OCI-LY1 (cell line): ENCODE data around the gene PRSS1.

ENCODE experiments used
- H2AFZ ChIP-seq: fragments of 200-600 bp; sonication (generic), shearing (Covaris generic); 2 replicates; pipeline ENCODE4 v1.6.0; 2014; ENCODE audit warnings: antibody characterized with exemption, mild to moderate bottlenecking, low read length
- H3F3A ChIP-seq: fragments of 200-600 bp; sonication (generic), shearing (Covaris generic); 2 replicates; pipeline ENCODE4 v1.6.0; 2014; ENCODE audit warnings: mild to moderate bottlenecking, antibody characterized with exemption, low read length, moderate library complexity; ENCODE audit not compliant: insufficient read depth
- H3K27ac ChIP-seq: fragments of 200-600 bp; sonication (generic); 2 replicates; pipeline ENCODE4 v1.5.1; 2014; ENCODE audit warnings: low read length, mixed run types, mild to moderate bottlenecking, low read depth; ENCODE audit not compliant: poor library complexity, severe bottlenecking
- H3K27me3 ChIP-seq: fragments of 200-600 bp; sonication (generic); 2 replicates; pipeline ENCODE4 v1.6.0; 2014; ENCODE audit warnings: antibody characterized with exemption, mild to moderate bottlenecking, low read length, moderate library complexity; ENCODE audit not compliant: insufficient read depth
- H3K36me3 ChIP-seq: fragments of 200-600 bp; sonication (generic); 2 replicates; pipeline ENCODE4 v1.6.1; 2014; ENCODE audit warnings: mild to moderate bottlenecking, antibody characterized with exemption, low read length, moderate library complexity, mixed read lengths; ENCODE audit not compliant: insufficient read depth
- H3K4me1 ChIP-seq: fragments of 200-600 bp; sonication (generic); 2 replicates; pipeline ENCODE4 v1.5.1; 2014; ENCODE audit warnings: mild to moderate bottlenecking, low read length, moderate library complexity; ENCODE audit not compliant: insufficient read depth, severe bottlenecking
- H3K4me2 ChIP-seq: fragments of 200-600 bp; sonication (generic), shearing (Covaris generic); 2 replicates; pipeline ENCODE4 v1.6.1; 2014; ENCODE audit warnings: low read length
- H3K4me3 ChIP-seq: fragments of 200-600 bp; sonication (generic); 2 replicates; pipeline ENCODE4 v1.5.1; 2014; ENCODE audit warnings: low read length, low read depth, mild to moderate bottlenecking, mixed read lengths; ENCODE audit not compliant: poor library complexity, severe bottlenecking
- H3K79me2 ChIP-seq: fragments of 200-600 bp; shearing (Covaris generic); 2 replicates; pipeline ENCODE4 v1.6.1; 2016; ENCODE audit warnings: mixed run types, low read length, mixed read lengths; ENCODE audit not compliant: insufficient read depth
- H3K9ac ChIP-seq: fragments of 200-600 bp; sonication (generic), shearing (Covaris generic); 2 replicates; pipeline ENCODE4 v1.6.1; 2014; ENCODE audit warnings: mild to moderate bottlenecking, low read length, mixed read lengths
- H3K9me2 ChIP-seq: fragments of 200-600 bp; sonication (generic), shearing (Covaris generic); 2 replicates; pipeline ENCODE4 v1.6.1; 2014; ENCODE audit warnings: low read depth, mild to moderate bottlenecking, low read length, mixed read lengths
- H3K9me3 ChIP-seq: fragments of 200-600 bp; shearing (Covaris generic); 2 replicates; pipeline ENCODE4 v1.6.1; 2014; ENCODE audit warnings: low read length, mixed read lengths
- H4K20me1 ChIP-seq: fragments of 200-600 bp; sonication (generic), shearing (Covaris generic); 2 replicates; pipeline ENCODE4 v1.6.0; 2016; ENCODE audit warnings: mild to moderate bottlenecking, low read length; ENCODE audit not compliant: insufficient read depth
- EZH2 ChIP-seq: fragments of 200-600 bp; sonication (generic), shearing (Covaris generic); IDR thresholded peaks from 2 replicates; pipeline ENCODE4 v1.8.0; 2017; ENCODE audit warnings: borderline replicate concordance, mixed run types, mild to moderate bottlenecking, antibody characterized with exemption, low read length, moderate library complexity, mixed read lengths
- TF ChIP-seq, protein P1 (sequence below): fragments of 200-600 bp; sonication (generic), shearing (Covaris generic); IDR thresholded peaks from 2 replicates; pipeline ENCODE4 v1.5.1; 2017; ENCODE audit warnings: mild to moderate bottlenecking, antibody characterized with exemption, low read length, moderate library complexity, mixed read lengths

The PRSS1 gene

DNA sequence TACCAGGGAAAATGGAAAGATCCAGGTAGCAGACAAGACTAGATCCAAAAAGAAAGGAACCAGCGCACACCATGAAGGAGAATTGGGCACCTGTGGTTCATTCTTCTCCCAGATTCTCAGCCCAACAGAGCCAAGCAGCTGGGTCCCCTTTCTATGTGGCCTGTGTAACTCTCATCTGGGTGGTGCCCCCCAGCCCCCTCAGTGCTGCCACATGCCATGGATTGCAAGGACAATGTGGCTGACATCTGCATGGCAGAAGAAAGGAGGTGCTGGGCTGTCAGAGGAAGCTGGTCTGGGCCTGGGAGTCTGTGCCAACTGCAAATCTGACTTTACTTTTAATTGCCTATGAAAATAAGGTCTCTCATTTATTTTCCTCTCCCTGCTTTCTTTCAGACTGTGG lies 42.9 kb downstream of the PRSS1 start:
- no peak overlapping the region for H3K4me2 ChIP-seq
- H3K4me3 ChIP-seq = no peak overlapping the region
- H3K9me2 ChIP-seq = no peaks in the 10 kb centered on the region
- TF ChIP-seq, protein P1, sequence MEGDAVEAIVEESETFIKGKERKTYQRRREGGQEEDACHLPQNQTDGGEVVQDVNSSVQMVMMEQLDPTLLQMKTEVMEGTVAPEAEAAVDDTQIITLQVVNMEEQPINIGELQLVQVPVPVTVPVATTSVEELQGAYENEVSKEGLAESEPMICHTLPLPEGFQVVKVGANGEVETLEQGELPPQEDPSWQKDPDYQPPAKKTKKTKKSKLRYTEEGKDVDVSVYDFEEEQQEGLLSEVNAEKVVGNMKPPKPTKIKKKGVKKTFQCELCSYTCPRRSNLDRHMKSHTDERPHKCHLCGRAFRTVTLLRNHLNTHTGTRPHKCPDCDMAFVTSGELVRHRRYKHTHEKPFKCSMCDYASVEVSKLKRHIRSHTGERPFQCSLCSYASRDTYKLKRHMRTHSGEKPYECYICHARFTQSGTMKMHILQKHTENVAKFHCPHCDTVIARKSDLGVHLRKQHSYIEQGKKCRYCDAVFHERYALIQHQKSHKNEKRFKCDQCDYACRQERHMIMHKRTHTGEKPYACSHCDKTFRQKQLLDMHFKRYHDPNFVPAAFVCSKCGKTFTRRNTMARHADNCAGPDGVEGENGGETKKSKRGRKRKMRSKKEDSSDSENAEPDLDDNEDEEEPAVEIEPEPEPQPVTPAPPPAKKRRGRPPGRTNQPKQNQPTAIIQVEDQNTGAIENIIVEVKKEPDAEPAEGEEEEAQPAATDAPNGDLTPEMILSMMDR = no peak
- TF ChIP-seq EZH2 = no peak
- no peak overlapping the region for H2AFZ ChIP-seq
- H3K4me1 ChIP-seq = peaks cover 66% of the 10 kb centered on the region
- H3K9ac ChIP-seq = no peak overlapping the region
- no peaks in the 10 kb centered on the region for H3K9me3 ChIP-seq
- H3K36me3 ChIP-seq = no peaks in the 10 kb centered on the region
- H3K27me3 ChIP-seq = no peaks in the 10 kb centered on the region
- no peaks in the 10 kb centered on the region for H4K20me1 ChIP-seq
- no peaks in the 10 kb centered on the region for H3K79me2 ChIP-seq
- no peak overlapping the region for H3K27ac ChIP-seq
- H3F3A ChIP-seq = no peaks in the 10 kb centered on the region

DNA sequence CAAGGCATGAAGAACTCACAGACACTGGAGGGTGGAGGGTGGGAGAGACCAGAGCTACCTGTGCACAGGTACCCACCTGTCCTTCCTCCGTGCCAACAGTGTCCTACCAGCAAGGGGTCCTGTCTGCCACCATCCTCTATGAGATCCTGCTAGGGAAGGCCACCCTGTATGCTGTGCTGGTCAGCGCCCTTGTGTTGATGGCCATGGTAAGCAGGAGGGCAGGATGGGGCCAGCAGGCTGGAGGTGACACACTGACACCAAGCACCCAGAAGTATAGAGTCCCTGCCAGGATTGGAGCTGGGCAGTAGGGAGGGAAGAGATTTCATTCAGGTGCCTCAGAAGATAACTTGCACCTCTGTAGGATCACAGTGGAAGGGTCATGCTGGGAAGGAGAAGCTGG lies 43.3 kb downstream of the PRSS1 start:
- H2AFZ ChIP-seq = no peak overlapping the region
- H3K9me2 ChIP-seq = no peaks in the 10 kb centered on the region
- H3K4me2 ChIP-seq = no peak overlapping the region
- H3K79me2 ChIP-seq = no peaks in the 10 kb centered on the region
- TF ChIP-seq EZH2 = no peak
- TF ChIP-seq, protein P1 = no peak
- H3K36me3 ChIP-seq = no peaks in the 10 kb centered on the region
- H3K9me3 ChIP-seq = no peaks in the 10 kb centered on the region
- no peaks in the 10 kb centered on the region for H3F3A ChIP-seq
- H3K9ac ChIP-seq = no peak overlapping the region
- H4K20me1 ChIP-seq = no peaks in the 10 kb centered on the region
- H3K4me3 ChIP-seq = no peak overlapping the region
- H3K27me3 ChIP-seq = no peaks in the 10 kb centered on the region
- no peak overlapping the region for H3K27ac ChIP-seq
- peaks cover 66% of the 10 kb centered on the region for H3K4me1 ChIP-seq

DNA sequence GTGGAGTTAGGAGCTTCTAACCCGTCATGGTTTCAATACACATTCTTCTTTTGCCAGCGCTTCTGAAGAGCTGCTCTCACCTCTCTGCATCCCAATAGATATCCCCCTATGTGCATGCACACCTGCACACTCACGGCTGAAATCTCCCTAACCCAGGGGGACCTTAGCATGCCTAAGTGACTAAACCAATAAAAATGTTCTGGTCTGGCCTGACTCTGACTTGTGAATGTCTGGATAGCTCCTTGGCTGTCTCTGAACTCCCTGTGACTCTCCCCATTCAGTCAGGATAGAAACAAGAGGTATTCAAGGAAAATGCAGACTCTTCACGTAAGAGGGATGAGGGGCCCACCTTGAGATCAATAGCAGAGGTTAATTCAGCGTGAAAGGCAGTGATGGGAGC lies 43.9 kb downstream of the PRSS1 start:
- Histone ChIP-seq H3K27me3 (no peaks in the 10 kb centered on the region), H3K79me2 (no peaks in the 10 kb centered on the region), H3K9ac (no peak overlapping the region), H3K27ac (no peak overlapping the region), H3K4me2 (no peak overlapping the region), H3K9me2 (no peaks in the 10 kb centered on the region), H4K20me1 (no peaks in the 10 kb centered on the region), H2AFZ (no peak overlapping the region), H3K9me3 (no peaks in the 10 kb centered on the region), H3K4me3 (no peak overlapping the region), H3K4me1 (peaks cover 66% of the 10 kb centered on the region), H3K36me3 (no peaks in the 10 kb centered on the region), H3F3A (no peaks in the 10 kb centered on the region)
- no peak for TF ChIP-seq EZH2
- TF ChIP-seq, protein P1 = no peak
